ENCODE results near the gene CA10. TPM values are rescaled to one million over a fixed set of nuclear protein-coding genes. Genes with fewer than 3 reads are reported as not detected.

The CA10 gene
- total RNA-seq, 1 donor from 2014 or later: not detected

DNA sequence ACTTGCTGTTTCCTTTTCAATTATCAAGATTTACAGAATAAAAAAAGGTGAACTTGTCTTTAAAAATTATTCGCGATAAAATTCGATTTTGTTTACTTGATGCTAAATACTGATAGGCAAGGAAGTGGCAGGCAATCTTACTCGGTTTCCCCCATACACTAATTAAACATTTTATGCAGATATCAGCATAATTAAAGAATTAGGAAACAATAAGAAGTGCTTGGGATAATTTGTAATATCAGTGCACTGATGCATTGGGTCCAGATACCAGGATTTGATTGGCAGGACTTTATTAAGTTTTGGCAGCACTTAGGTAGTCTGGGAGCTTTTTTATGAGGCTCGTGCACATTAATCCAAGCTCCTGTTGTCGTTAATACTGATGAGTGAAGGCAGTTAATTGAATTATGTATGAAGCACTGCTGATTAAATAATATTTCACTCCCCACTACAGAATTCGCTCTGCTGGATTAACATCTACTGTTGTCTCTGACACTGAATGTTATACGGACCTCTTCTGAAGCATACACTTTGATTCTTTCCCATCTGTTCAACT, 165.6 kb downstream of the CA10 start:
- no peak overlapping the region for H3K27ac Mint-ChIP-seq (ENCODE audit: unreplicated experiment)
- TF ChIP-seq, protein P1, sequence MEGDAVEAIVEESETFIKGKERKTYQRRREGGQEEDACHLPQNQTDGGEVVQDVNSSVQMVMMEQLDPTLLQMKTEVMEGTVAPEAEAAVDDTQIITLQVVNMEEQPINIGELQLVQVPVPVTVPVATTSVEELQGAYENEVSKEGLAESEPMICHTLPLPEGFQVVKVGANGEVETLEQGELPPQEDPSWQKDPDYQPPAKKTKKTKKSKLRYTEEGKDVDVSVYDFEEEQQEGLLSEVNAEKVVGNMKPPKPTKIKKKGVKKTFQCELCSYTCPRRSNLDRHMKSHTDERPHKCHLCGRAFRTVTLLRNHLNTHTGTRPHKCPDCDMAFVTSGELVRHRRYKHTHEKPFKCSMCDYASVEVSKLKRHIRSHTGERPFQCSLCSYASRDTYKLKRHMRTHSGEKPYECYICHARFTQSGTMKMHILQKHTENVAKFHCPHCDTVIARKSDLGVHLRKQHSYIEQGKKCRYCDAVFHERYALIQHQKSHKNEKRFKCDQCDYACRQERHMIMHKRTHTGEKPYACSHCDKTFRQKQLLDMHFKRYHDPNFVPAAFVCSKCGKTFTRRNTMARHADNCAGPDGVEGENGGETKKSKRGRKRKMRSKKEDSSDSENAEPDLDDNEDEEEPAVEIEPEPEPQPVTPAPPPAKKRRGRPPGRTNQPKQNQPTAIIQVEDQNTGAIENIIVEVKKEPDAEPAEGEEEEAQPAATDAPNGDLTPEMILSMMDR (IDR thresholded peaks at IDR 0.05): no peak
- H3K4me1 Mint-ChIP-seq (ENCODE audit: unreplicated experiment): no peaks in the 10 kb centered on the region
- H3K9me3 Mint-ChIP-seq (ENCODE audit: unreplicated experiment): peaks cover 4% of the 10 kb centered on the region
- no peak for DNase-seq (ENCODE audit: extremely low spot score, unreplicated experiment)
- no peak overlapping the region for H3K4me3 Mint-ChIP-seq (ENCODE audit: unreplicated experiment)
- no peaks in the 10 kb centered on the region for H3K27me3 Mint-ChIP-seq (ENCODE audit: unreplicated experiment)
- no peaks in the 10 kb centered on the region for H3K36me3 Mint-ChIP-seq (ENCODE audit: unreplicated experiment)

DNA sequence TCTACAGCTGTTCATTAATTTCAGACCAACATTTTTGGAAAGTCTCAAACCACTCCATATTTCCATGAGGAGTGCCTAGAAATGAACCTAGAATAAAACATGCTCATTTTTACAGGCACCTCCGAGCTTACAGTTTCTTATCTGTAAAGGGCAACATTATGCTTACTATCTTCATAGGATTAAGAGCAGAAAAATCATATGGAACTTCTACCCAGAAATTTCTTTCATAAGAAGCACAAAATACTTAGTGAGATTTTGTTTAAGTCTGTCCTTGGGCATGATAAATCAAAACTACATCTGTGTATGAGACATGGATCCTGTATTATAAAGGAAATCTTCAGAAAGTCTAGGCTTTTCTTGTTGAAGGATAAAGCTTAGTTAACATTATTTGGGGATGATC, 187.4 kb downstream of the CA10 start:
- TF ChIP-seq, protein P1 (IDR thresholded peaks at IDR 0.05): no peak
- H3K9me3 Mint-ChIP-seq (ENCODE audit: unreplicated experiment): no peaks in the 10 kb centered on the region
- H3K36me3 Mint-ChIP-seq (ENCODE audit: unreplicated experiment): no peaks in the 10 kb centered on the region
- no peak overlapping the region for H3K27ac Mint-ChIP-seq (ENCODE audit: unreplicated experiment)
- peaks cover 6% of the 10 kb centered on the region for H3K27me3 Mint-ChIP-seq (ENCODE audit: unreplicated experiment)
- DNase-seq (ENCODE audit: extremely low spot score, unreplicated experiment): no peak
- H3K4me1 Mint-ChIP-seq (ENCODE audit: unreplicated experiment): no peaks in the 10 kb centered on the region
- no peak overlapping the region for H3K4me3 Mint-ChIP-seq (ENCODE audit: unreplicated experiment)

DNA sequence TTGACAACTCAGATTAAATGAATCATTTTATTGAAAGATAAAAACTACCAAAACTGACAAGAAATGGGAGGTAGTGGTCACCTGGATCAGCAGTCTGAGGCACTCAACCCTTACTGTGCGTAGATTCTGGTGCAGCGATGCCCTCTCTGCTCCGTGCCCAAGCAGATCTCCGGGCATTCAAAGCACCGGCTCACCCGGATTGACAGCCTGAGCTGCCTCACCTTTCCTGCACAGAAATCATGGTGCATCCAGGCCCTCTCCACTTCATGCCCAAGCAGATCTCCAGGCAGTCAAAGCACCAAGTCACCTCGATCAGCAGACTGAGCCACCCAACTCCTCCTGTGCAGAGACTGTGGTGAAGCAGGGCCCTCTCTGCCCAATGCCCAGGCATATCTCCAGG, 196.8 kb downstream of the CA10 start:
- no peak for DNase-seq (ENCODE audit: extremely low spot score, unreplicated experiment)
- H3K36me3 Mint-ChIP-seq (ENCODE audit: unreplicated experiment): no peaks in the 10 kb centered on the region
- no peaks in the 10 kb centered on the region for H3K27me3 Mint-ChIP-seq (ENCODE audit: unreplicated experiment)
- peaks cover 18% of the 10 kb centered on the region for H3K9me3 Mint-ChIP-seq (ENCODE audit: unreplicated experiment)
- no peak overlapping the region for H3K27ac Mint-ChIP-seq (ENCODE audit: unreplicated experiment)
- H3K4me3 Mint-ChIP-seq (ENCODE audit: unreplicated experiment): no peak overlapping the region
- no peaks in the 10 kb centered on the region for H3K4me1 Mint-ChIP-seq (ENCODE audit: unreplicated experiment)
- TF ChIP-seq, protein P1 (IDR thresholded peaks at IDR 0.05): no peak

DNA sequence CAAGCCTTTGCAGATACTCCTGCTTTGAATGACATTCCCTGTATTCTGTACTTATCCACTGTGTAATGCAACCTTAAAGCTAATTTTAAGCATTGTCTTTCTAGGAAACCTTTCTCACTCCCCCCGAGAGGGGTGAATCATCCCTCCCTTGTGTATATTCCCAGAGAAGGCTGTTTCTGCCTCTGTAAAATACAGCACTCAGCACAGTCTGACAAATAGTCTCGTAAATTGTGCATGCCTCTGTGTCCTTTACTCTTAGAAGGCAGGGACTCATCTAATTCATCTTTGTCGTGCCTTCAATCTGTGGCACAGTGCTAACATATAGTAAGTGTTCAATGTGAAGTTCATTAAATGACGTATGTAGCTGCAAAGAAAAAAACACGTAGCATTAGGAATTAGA, 200.7 kb downstream of the CA10 start:
- H3K4me1 Mint-ChIP-seq (ENCODE audit: unreplicated experiment): no peaks in the 10 kb centered on the region
- no peak overlapping the region for H3K4me3 Mint-ChIP-seq (ENCODE audit: unreplicated experiment)
- H3K9me3 Mint-ChIP-seq (ENCODE audit: unreplicated experiment): peaks cover 8% of the 10 kb centered on the region
- no peak for DNase-seq (ENCODE audit: extremely low spot score, unreplicated experiment)
- no peaks in the 10 kb centered on the region for H3K36me3 Mint-ChIP-seq (ENCODE audit: unreplicated experiment)
- TF ChIP-seq, protein P1 (IDR thresholded peaks at IDR 0.05): no peak
- no peak overlapping the region for H3K27ac Mint-ChIP-seq (ENCODE audit: unreplicated experiment)
- no peaks in the 10 kb centered on the region for H3K27me3 Mint-ChIP-seq (ENCODE audit: unreplicated experiment)

DNA sequence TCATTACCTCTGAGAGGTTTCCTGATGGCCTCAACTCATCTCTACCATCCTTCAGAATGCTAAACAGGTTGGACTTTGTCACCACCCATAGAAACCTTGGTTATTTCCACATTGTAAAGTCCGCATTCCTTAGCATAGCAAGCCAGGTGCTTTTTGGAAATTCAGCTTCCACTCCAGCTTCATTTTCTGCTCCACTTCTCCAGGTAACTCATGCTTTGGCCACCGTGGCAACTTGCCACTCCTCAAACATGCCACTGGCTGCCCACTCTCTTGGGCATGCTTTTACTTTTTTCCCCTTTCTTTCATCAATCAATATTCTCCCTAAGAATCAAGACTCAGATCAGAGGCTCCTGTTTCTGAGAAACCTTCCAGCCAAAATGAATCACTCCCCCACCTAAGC, 203.3 kb downstream of the CA10 start:
- TF ChIP-seq, protein P1 (IDR thresholded peaks at IDR 0.05): no peak
- Mint-ChIP-seq H3K4me3 (ENCODE audit: unreplicated experiment) (no peak overlapping the region), H3K27ac (ENCODE audit: unreplicated experiment) (no peak overlapping the region), H3K36me3 (ENCODE audit: unreplicated experiment) (no peaks in the 10 kb centered on the region), H3K4me1 (ENCODE audit: unreplicated experiment) (no peaks in the 10 kb centered on the region), H3K9me3 (ENCODE audit: unreplicated experiment) (no peaks in the 10 kb centered on the region), H3K27me3 (ENCODE audit: unreplicated experiment) (no peaks in the 10 kb centered on the region)
- no peak for DNase-seq (ENCODE audit: extremely low spot score, unreplicated experiment)

Data from osteocyte (in vitro differentiated cells).